Stimulated activated CD8-positive, alpha-beta memory T cell treated with anti-CD3 and anti-CD28 coated beads, Interleukin-2, amount 100 ng/mL, for 48 hours (primary cell): Measurements from ENCODE around the gene PLEKHM3.
"Not testable (repeated sequence)": the region's sequence is repeated elsewhere in the genome, so short reads cannot be mapped to it uniquely, and the experiment has no call there.

Source experiments
- DNase-seq, 2 donors: peaks; one replicate each; pipeline ENCODE4 v3.0.0-alpha.2; 2020; ENCODE audit warnings: low read depth in 2 of 2

Gene PLEKHM3

GRCh38 chr2:207921606-207922005 is 103.7 kb downstream of the PLEKHM3 start:
- no peak for DNase-seq

GRCh38 chr2:207920721-207921120 is 104.6 kb downstream of the PLEKHM3 start:
- DNase-seq = no peak

- DNase-seq = no peak
Measured at GRCh38 chr2:207920321-207920720, 105.0 kb downstream of the PLEKHM3 start.

GRCh38 chr2:207919164-207919919 is 106.0 kb downstream of the PLEKHM3 start:
- no peak for DNase-seq

GRCh38 chr2:207914716-207915115 is 110.6 kb downstream of the PLEKHM3 start:
- no peak for DNase-seq

GRCh38 chr2:207913772-207914358 is 111.5 kb downstream of the PLEKHM3 start:
- no peak for DNase-seq

GRCh38 chr2:207911856-207912255 is 113.5 kb downstream of the PLEKHM3 start:
- no peak for DNase-seq

- DNase-seq = no peak
Measured at GRCh38 chr2:207911215-207911614, 114.1 kb downstream of the PLEKHM3 start.

- not testable (repeated sequence) for DNase-seq
Measured at GRCh38 chr2:207906495-207906894, 118.8 kb downstream of the PLEKHM3 start.

GRCh38 chr2:207905546-207905945 is 119.8 kb downstream of the PLEKHM3 start:
- DNase-seq = no peak

- no peak for DNase-seq
Measured at GRCh38 chr2:207903236-207903635, 122.1 kb downstream of the PLEKHM3 start.

GRCh38 chr2:207902821-207903220 is 122.5 kb downstream of the PLEKHM3 start:
- DNase-seq = no peak

- DNase-seq = no peak
Measured at GRCh38 chr2:207901829-207902228, 123.5 kb downstream of the PLEKHM3 start.

- no peak for DNase-seq
Measured at GRCh38 chr2:207901401-207901800, 123.9 kb downstream of the PLEKHM3 start.

GRCh38 chr2:207898354-207898695 is 127.0 kb downstream of the PLEKHM3 start:
- DNase-seq = no peak

- no peak for DNase-seq
Measured at GRCh38 chr2:207897541-207898353, 127.6 kb downstream of the PLEKHM3 start.

- no peak for DNase-seq
Measured at GRCh38 chr2:207896525-207897285, 128.6 kb downstream of the PLEKHM3 start.

- DNase-seq = no peak
Measured at GRCh38 chr2:207895274-207895860, 130.0 kb downstream of the PLEKHM3 start.

GRCh38 chr2:207892716-207893402 is 132.5 kb downstream of the PLEKHM3 start:
- no peak for DNase-seq

GRCh38 chr2:207891086-207891844 is 134.1 kb downstream of the PLEKHM3 start:
- no peak for DNase-seq
